HG03095 (cell line): ENCODE data around the gene NAA40.
A peak's percentile ranks its signal among the peaks of the same experiment; 100 is the strongest.

Experiments
- ATAC-seq: cut with Tn5 transposase; IDR thresholded peaks from one replicate; pipeline ENCODE4 v1.9.1; 2021; ENCODE audit warnings: moderate library complexity; ENCODE audit not compliant: unreplicated experiment

NAA40 gene

GRCh38 chr11:63985812-63986155, 47.0 kb downstream of the NAA40 start:
- ATAC-seq: peak; percentile 43

GRCh38 chr11:63986156-63986931, 47.5 kb downstream of the NAA40 start, which contains the start of gene OTUB1:
Gene OTUB1, plus strand, starts transcription at chr11:63986438. Its CDS starts 19 bp downstream, at chr11:63986457.
- ATAC-seq: peak; percentile 75

GRCh38 chr11:63986932-63987513, 48.2 kb downstream of the NAA40 start:
- no peak for ATAC-seq

GRCh38 chr11:63991558-63991957, 52.8 kb downstream of the NAA40 start:
- ATAC-seq: no peak

GRCh38 chr11:63993100-63993499, 54.3 kb downstream of the NAA40 start:
- no peak for ATAC-seq

GRCh38 chr11:63993993-63994392, 55.2 kb downstream of the NAA40 start:
- ATAC-seq: no peak

- ATAC-seq: no peak
Observed at GRCh38 chr11:63996512-63996911, 57.7 kb downstream of the NAA40 start.

GRCh38 chr11:63997104-63997700, 58.4 kb downstream of the NAA40 start:
- ATAC-seq: no peak

- no peak for ATAC-seq
Observed at GRCh38 chr11:63997801-63998337, 59.1 kb downstream of the NAA40 start.

- no peak for ATAC-seq
Observed at GRCh38 chr11:63998558-63999348, 60.0 kb downstream of the NAA40 start.

- no peak for ATAC-seq
Observed at GRCh38 chr11:63999349-64000025, 60.7 kb downstream of the NAA40 start.

GRCh38 chr11:64000026-64000739, 61.4 kb downstream of the NAA40 start:
- no peak for ATAC-seq

GRCh38 chr11:64000740-64001483, 62.1 kb downstream of the NAA40 start:
- no peak for ATAC-seq

GRCh38 chr11:64001484-64002420, 63.0 kb downstream of the NAA40 start:
- ATAC-seq: no peak

- no peak for ATAC-seq
Observed at GRCh38 chr11:64003807-64004589, 65.2 kb downstream of the NAA40 start.

GRCh38 chr11:64004590-64004984, 65.8 kb downstream of the NAA40 start:
- ATAC-seq: no peak

GRCh38 chr11:64005691-64006090, 66.9 kb downstream of the NAA40 start:
- ATAC-seq: no peak
